Measurements from ENCODE around the gene ADAMTSL3. TPM values are rescaled to one million over a fixed set of nuclear protein-coding genes. Genes with fewer than 3 reads are reported as not detected.

The ADAMTSL3 gene
- total RNA-seq, 2 donors from 2014 or later = 1.6 to 8.7 TPM

DNA sequence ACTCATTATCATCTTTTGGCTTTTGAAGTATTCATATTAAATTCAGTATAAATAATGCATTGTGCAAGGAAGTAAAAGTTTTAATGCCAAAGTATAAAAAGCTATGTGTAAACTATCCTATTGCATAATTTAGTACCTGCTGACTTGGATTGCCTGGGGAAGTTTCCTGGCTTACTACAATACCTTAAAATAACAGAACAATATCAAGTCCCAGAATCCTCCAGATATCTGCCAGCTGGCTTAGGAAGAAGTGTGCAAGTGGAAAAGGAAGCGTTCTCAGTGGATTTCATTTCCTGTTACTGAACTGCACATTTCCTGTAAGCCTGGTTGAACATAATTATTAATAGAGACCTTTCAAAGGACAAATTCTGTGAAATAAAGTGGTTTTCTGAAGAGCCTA lies 236.7 kb downstream of the ADAMTSL3 start:
- DNase-seq (no peak), ATAC-seq (no peak)
- intact Hi-C loops (cut with DNase I, micrococcal nuclease) = no loop called here

DNA sequence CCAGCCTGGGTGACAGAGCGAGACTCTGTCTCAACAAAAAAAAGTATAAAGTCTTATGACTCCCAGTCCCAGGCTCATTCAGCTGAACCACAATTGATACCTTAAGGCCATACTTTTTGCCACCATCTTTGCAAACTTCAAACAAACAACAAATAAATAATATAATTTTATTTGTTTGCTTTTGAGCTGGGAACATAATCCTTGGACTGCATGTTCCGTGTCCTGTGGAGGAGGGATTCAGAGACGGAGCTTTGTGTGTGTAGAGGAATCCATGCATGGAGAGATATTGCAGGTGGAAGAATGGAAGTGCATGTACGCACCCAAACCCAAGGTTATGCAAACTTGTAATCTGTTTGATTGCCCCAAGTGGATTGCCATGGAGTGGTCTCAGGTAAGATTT lies 238.6 kb downstream of the ADAMTSL3 start:
- ATAC-seq = no peak
- DNase-seq = no peak
- intact Hi-C loops (cut with DNase I, micrococcal nuclease) = no loop called here

DNA sequence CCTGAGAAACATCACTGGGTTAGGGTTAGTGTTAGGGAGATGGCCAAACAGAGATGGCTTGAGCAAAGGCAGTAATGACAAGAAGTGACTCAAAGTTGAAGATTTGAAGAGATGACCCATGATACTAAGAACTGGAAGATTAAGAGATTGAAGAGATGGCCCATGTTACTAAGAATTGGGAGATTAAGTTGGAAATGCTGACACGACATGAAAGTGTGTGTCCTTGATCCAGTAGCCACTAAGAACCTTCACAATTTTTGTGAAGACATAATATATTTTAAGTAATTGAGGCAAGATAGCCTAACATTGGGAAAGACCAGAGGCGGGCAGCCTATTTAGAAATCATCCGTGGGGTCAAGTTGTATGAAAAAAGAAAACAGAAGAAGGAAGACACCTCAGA lies 239.4 kb downstream of the ADAMTSL3 start:
- no peak for DNase-seq
- ATAC-seq = no peak
- intact Hi-C loops (cut with DNase I, micrococcal nuclease) = no loop called here

GRCh38 chr15:83897037-83897436 lies 243.1 kb downstream of the ADAMTSL3 start:
- DNase-seq (no peak), ATAC-seq (no peak)
- intact Hi-C loops (cut with DNase I, micrococcal nuclease) = no loop called here

- intact Hi-C loops (cut with DNase I, micrococcal nuclease) = no loop called here
- DNase-seq (no peak), ATAC-seq (no peak)
These were observed 244.4 kb downstream of the ADAMTSL3 start for GRCh38 chr15:83898361-83898760.

- no peak for ATAC-seq
- intact Hi-C loops (cut with DNase I, micrococcal nuclease) = no loop called here
- no peak for DNase-seq
These were observed 245.7 kb downstream of the ADAMTSL3 start for GRCh38 chr15:83899670-83900069.

GRCh38 chr15:83904107-83905040 lies 250.5 kb downstream of the ADAMTSL3 start:
- ATAC-seq (no peak), DNase-seq (no peak)
- intact Hi-C loops (cut with DNase I, micrococcal nuclease) = no loop called here

DNA sequence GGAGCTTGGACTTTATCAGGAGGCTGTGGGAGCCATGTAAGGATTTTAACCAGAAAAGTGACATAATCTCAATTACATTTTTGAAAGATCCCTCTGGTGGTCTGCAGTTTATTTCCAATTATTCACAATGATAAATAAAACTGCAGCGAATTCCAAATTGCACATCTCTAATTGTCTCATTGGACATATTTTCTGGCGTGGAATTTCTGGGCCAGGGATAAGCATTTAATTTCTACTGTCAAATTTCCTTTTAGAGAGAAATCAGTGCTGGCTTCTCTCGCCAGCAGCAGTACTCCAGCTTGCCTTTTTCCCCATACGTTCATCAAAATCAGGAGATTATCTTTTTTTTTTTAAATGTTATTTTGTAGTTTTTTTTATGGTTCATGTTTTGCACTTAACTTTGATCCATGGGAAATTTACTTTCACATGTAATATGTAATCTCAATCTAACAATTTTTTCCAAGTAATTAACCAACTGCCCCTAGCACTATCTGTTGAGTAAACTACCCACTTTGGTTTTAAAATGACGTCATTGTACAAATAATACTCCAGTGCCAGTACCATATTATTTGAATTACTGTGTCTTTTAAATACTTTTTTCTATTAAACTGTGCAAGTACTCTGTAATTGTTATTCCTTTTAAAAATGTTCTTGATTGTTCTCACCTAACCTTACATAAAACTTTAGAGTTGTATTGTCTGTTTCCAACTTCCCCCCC lies 251.8 kb downstream of the ADAMTSL3 start:
- no peak for ATAC-seq
- intact Hi-C loops (cut with DNase I, micrococcal nuclease) = no loop called here

DNA sequence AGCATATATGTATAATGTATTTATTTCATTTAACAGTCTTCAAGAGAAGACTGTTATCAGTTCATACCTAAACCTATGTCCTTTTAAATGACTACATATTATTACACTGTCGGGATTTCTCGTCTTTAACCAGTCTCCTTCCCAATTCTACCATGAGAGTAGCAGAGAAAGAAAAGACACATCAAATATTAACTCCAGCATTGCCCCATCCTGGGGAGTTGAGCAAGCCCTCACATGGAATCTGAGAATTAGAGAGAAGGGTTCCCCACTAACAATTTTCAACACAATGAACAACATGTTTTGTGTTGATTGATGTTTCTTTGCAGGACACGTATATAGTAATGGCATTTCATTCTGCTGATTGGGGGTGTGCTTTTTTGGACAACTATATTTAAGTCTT lies 257.4 kb downstream of the ADAMTSL3 start:
- no peak for ATAC-seq
- intact Hi-C loops (cut with DNase I, micrococcal nuclease) = no loop called here

More for the DNA sequence above, 251.8 kb downstream of the ADAMTSL3 start:
- no peak for DNase-seq

DNA sequence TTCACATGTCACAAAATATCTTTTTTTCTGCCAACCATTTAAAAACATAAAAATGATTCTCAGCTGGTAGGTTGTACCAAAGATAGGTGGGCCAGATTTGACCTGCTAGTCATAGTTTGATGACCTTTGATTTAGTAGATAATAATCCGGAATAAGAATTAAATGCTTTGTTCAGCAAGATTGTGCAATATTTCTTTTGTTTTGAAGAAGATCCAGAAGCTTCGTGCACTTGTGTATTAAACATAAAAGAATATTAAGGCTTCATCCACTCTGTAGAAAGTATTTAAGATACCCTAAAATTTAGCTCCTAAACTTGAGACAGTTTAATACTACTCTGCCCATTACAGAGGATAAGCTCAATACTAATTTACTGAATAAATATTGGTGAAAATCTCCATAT lies 258.4 kb downstream of the ADAMTSL3 start:
- ATAC-seq (no peak), DNase-seq (no peak)
- intact Hi-C loops (cut with DNase I, micrococcal nuclease) = no loop called here

More for the DNA sequence above, 257.4 kb downstream of the ADAMTSL3 start:
- no peak for DNase-seq

- ATAC-seq (no peak), DNase-seq (no peak)
- intact Hi-C loops (cut with DNase I, micrococcal nuclease) = no loop called here
These were observed 259.2 kb downstream of the ADAMTSL3 start for GRCh38 chr15:83913034-83913632.

DNA sequence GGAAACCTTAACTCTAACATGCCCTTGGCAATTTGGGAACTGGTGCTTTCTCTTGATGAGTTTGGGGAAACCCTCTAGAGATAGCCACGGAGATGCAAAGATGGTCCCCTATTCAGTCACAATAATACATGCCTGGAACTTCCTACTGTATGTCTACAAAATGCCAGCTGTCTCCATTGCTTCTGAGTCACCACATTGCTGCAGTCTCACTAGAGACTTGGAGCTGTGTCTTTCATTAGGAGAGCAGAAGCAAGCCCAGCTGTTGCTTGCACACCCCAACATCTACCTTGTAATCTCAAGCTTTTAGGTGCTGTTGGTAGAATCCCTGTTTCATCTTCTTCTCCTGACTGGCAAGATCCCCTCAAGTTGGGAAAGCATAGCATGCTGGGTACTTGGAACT lies 261.0 kb downstream of the ADAMTSL3 start:
- no peak for ATAC-seq
- no peak for DNase-seq
- intact Hi-C loops (cut with DNase I, micrococcal nuclease) = no loop called here

DNA sequence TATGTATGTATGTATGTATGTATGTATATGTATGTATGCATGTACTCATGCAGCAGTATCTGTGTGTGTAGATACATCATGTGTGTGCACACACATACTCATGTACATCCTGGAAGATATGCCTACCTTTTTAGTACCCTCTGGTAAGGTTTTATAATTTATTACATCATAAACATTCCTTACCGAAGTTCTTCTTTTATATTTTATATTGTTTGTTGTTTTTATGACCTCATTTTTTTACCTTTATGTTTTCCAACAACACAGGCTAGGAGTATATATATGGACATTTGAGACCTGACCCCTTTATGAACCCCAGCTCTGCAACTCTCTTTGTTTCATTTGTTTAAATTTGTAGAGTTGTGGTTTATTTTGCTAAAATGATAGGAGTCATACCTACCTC lies 263.5 kb downstream of the ADAMTSL3 start:
- ATAC-seq (no peak), DNase-seq (no peak)
- intact Hi-C loops (cut with DNase I, micrococcal nuclease) = no loop called here

GRCh38 chr15:83918011-83918410 lies 264.1 kb downstream of the ADAMTSL3 start:
- no peak for DNase-seq
- intact Hi-C loops (cut with DNase I, micrococcal nuclease) = no loop called here
- ATAC-seq = no peak

DNA sequence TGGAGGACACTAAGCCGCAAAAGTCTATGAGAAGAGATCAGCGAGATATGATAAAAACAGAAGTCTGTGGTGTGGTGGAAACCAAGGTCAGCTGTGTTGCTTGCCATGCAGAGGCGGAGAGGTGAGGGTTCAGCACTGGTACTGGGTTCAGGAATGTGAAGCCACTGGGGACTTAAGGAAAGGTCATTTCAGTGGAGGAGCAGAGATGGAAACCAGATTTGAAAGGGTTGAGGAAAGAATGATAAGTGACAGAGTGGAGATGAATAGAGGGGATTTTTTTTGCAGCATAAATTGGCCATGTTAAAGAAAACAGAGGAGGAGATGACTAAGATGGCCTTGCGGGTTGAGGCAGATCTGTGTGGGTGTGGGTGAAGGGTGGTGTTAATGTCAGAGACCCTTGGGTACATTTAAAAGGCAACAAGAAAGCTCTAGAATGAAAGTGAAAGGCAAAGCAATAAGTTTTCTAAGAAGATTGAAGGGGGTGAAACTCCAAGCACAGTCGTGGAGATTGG lies 265.5 kb downstream of the ADAMTSL3 start:
- DNase-seq (no peak), ATAC-seq (no peak)
- intact Hi-C loops (cut with DNase I, micrococcal nuclease) = no loop called here

GRCh38 chr15:83919978-83920510 lies 266.1 kb downstream of the ADAMTSL3 start:
- intact Hi-C loops (cut with DNase I, micrococcal nuclease) = no loop called here
- ATAC-seq = no peak
- no peak for DNase-seq

DNA sequence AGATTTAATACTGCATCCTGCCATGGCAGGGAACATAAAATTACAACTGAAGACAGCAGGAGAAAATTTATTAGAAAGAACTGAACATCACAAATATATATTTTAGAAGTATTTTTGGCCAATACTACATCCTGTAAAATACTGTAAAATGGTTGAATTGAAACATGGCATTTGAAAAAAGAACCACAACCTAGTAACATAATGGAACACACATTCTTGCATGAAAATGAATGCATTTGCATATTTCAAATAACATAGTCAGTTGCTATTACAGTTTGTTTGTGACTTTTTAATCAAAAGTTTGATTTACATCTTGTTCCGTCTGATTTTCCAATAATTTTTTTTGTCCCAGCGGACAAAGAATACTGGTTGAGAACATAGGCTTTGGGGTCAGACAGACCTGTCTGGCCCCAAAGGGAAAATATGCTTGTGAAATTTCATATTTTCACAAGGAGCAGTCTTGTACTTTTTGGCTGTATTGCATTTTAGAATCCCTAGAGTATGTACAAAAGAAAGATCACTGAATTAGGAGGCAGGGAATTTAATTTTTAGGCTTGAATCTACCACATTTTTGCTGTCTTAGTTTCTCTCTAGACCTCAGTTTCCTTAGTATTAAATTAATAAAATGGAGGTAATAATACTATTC lies 268.8 kb downstream of the ADAMTSL3 start:
- ATAC-seq = no peak
- no peak for DNase-seq
- intact Hi-C loops (cut with DNase I, micrococcal nuclease) = no loop called here

DNA sequence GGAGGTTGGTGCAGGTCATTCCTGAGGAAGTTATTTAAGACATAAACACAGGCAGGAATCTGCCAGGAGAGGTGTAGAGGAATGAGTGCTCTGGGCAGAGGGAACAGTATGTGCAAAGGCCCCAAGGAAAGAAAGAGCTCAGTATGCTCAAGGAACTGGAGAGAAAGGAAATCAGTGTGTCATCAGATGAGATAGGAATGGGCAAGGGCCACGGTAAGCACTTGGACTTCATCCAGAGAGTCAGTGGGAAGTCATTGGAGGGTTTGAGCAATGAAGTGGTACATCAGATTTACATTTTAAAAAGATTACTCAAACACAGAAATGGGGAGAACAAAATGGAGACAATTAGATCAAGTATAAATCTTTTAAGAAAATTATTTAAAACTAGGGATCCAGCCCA lies 272.2 kb downstream of the ADAMTSL3 start:
- DNase-seq = no peak
- ATAC-seq = no peak
- intact Hi-C loops (cut with DNase I, micrococcal nuclease) = no loop called here
